SU-DHL-6 (cell line): ENCODE data around the gene ESRRA.

Source experiments
- H2AFZ ChIP-seq: fragments of 200-600 bp; sonication (generic); 2 replicates; pipeline ENCODE4 v1.6.1; 2014; ENCODE audit warnings: low read depth, mild to moderate bottlenecking, moderate library complexity, mixed read lengths, antibody characterized with exemption, low read length; ENCODE audit not compliant: severe bottlenecking
- H3F3A ChIP-seq: fragments of 200-600 bp; shearing (Covaris generic); 2 replicates; pipeline ENCODE4 v1.6.0; 2016; ENCODE audit warnings: antibody characterized with exemption, mild to moderate bottlenecking; ENCODE audit not compliant: insufficient read depth
- H3K27ac ChIP-seq: fragments of 200-600 bp; sonication (generic); 2 replicates; pipeline ENCODE4 v1.5.1; 2016; ENCODE audit warnings: low read depth, mild to moderate bottlenecking, low read length, moderate library complexity, mixed read lengths
- H3K27me3 ChIP-seq: fragments of 200-600 bp; sonication (generic), shearing (Covaris generic); 2 replicates; pipeline ENCODE4 v1.6.0; 2014; ENCODE audit warnings: mild to moderate bottlenecking, low read length
- H3K36me3 ChIP-seq: fragments of 200-600 bp; sonication (generic); 2 replicates; pipeline ENCODE4 v1.6.1; 2014; ENCODE audit warnings: mild to moderate bottlenecking, low read length, mixed read lengths
- H3K4me2 ChIP-seq: fragments of 300-600, 200-600 bp; shearing (Covaris generic), sonication (generic); 2 replicates; pipeline ENCODE4 v1.6.0; 2014; ENCODE audit warnings: low read length, low read depth, mild to moderate bottlenecking; ENCODE audit not compliant: poor library complexity, severe bottlenecking
- H3K4me3 ChIP-seq: fragments of 200-600 bp; sonication (generic); 2 replicates; pipeline ENCODE4 v1.5.1; 2014; ENCODE audit warnings: antibody characterized with exemption, low read length, mild to moderate bottlenecking, mixed read lengths; ENCODE audit not compliant: insufficient read depth, poor library complexity, severe bottlenecking
- H3K79me2 ChIP-seq: fragments of 200-600 bp; sonication (generic); 2 replicates; pipeline ENCODE4 v1.6.1; 2014; ENCODE audit warnings: mild to moderate bottlenecking, low read length, moderate library complexity; ENCODE audit not compliant: insufficient read depth
- H3K9ac ChIP-seq: fragments of 200-600 bp; sonication (generic); 2 replicates; pipeline ENCODE4 v1.7.0; 2014; ENCODE audit warnings: mild to moderate bottlenecking, low read length
- H3K9me2 ChIP-seq: fragments of 200-600 bp; sonication (generic); replicated peaks from 2 replicates; pipeline ENCODE4 v1.6.1; 2014; ENCODE audit warnings: low read length; ENCODE audit not compliant: insufficient read depth
- H3K9me3 ChIP-seq: fragments of 200-600 bp; sonication (generic); 2 replicates; pipeline ENCODE4 v1.6.1; 2014; ENCODE audit warnings: low read length, mixed read lengths; ENCODE audit not compliant: insufficient read depth
- H4K20me1 ChIP-seq: fragments of 200-600 bp; sonication (generic); 2 replicates; pipeline ENCODE4 v1.6.1; 2014; ENCODE audit warnings: low read depth, mild to moderate bottlenecking, antibody characterized with exemption, low read length, moderate library complexity, mixed read lengths
- CTCF ChIP-seq: fragments of 200-600 bp; sonication (generic); IDR thresholded peaks from one replicate; pipeline ENCODE4 v1.5.1; 2017; ENCODE audit warnings: antibody characterized with exemption, mild to moderate bottlenecking, low read length, moderate library complexity; ENCODE audit not compliant: insufficient read depth, poor library complexity, severe bottlenecking
- EZH2phosphoT487 ChIP-seq: fragments of 200-600 bp; sonication (generic), shearing (Covaris generic); conservative IDR thresholded peaks from 2 replicates; pipeline ENCODE4 v1.6.1; 2018; ENCODE audit warnings: mild to moderate bottlenecking, antibody characterized with exemption, low read length, moderate library complexity, mixed read lengths

The ESRRA gene

DNA sequence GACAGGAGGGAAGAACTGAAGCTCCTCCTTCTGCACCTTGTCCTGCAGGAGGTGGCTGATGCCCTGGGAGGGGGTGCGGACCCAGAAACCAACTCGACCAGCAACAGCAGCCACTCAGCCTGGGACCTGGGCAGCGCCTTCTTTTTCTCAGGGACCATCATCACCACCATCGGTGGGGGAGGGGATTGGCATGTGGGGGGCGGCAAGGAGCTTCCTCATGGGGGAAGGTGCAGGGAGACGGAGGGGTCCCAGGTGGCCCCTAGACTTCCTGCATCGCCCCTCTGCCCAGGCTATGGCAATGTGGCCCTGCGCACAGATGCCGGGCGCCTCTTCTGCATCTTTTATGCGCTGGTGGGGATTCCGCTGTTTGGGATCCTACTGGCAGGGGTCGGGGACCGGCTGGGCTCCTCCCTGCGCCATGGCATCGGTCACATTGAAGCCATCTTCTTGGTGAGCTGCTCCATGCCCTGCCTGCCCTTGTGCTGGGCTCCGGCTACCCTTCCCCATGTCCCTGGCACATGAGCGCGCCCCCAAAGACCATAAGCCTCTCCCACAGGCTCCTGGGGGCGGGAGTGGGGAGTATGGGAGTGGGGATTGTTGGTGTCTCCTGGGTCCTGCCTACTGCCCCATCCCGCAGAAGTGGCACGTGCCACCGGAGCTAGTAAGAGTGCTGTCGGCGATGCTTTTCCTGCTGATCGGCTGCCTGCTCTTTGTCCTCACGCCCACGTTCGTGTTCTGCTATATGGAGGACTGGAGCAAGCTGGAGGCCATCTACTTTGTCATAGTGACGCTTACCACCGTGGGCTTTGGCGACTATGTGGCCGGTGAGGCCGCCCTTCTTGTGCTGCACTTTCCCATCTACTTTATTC is 8.3 kb upstream of the ESRRA start:
- Histone ChIP-seq H3K79me2 (no peaks in the 10 kb centered on the region), H2AFZ (no peak overlapping the region), H3K9me3 (no peaks in the 10 kb centered on the region), H3K36me3 (no peaks in the 10 kb centered on the region), H3F3A (no peaks in the 10 kb centered on the region), H3K27ac (no peak overlapping the region), H3K4me3 (no peak overlapping the region), H3K9me2 (no peaks in the 10 kb centered on the region), H3K4me2 (no peak overlapping the region), H3K9ac (no peak overlapping the region), H3K27me3 (no peaks in the 10 kb centered on the region), H4K20me1 (no peaks in the 10 kb centered on the region)
- TF ChIP-seq CTCF (no peak), EZH2phosphoT487 (no peak)

GRCh38 chr11:64297699-64298358 is 7.5 kb upstream of the ESRRA start:
- Histone ChIP-seq H3K27ac (no peak overlapping the region), H3K4me2 (no peak overlapping the region), H4K20me1 (no peaks in the 10 kb centered on the region), H3K36me3 (no peaks in the 10 kb centered on the region), H3K79me2 (no peaks in the 10 kb centered on the region), H3K9me2 (no peaks in the 10 kb centered on the region), H3K27me3 (no peaks in the 10 kb centered on the region), H3F3A (no peaks in the 10 kb centered on the region), H2AFZ (no peak overlapping the region), H3K9ac (no peak overlapping the region), H3K9me3 (no peaks in the 10 kb centered on the region), H3K4me3 (no peak overlapping the region)
- TF ChIP-seq CTCF: no peak
- no peak for TF ChIP-seq EZH2phosphoT487

DNA sequence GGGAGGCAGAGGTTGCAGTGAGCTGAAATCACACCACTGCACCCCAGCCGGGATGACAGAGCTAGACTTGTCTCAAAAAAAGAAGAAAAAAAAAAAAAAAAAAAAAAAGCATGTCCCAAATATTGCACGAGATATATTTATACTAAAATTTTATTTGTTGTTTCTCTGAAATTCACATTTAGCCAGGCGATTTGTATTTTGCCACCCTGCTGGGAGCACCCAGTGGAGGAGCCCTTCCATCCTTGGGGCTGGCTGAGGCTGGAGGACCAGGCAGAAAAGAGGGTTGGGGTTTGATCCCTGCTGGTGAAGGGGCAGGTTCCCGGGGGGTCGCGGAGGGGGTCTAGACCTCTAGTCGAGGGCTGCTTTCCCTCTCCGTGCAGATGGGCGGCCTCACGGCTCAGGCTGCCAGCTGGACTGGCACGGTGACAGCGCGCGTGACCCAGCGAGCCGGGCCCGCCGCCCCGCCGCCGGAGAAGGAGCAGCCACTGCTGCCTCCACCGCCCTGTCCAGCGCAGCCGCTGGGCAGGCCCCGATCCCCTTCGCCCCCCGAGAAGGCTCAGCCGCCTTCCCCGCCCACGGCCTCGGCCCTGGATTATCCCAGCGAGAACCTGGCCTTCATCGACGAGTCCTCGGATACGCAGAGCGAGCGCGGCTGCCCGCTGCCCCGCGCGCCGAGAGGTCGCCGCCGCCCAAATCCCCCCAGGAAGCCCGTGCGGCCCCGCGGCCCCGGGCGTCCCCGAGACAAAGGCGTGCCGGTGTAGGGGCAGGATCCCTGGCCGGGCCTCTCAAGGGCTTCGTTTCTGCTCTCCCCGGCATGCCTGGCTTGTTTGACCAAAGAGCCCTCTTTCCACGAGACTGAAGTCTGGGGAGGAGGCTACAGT is 6.1 kb upstream of the ESRRA start:
- Histone ChIP-seq H2AFZ (no peak overlapping the region), H3K27me3 (no peaks in the 10 kb centered on the region), H3F3A (no peaks in the 10 kb centered on the region), H3K36me3 (no peaks in the 10 kb centered on the region), H3K9me3 (no peaks in the 10 kb centered on the region), H3K4me3 (no peak overlapping the region), H3K79me2 (no peaks in the 10 kb centered on the region), H3K9me2 (no peaks in the 10 kb centered on the region), H3K27ac (no peak overlapping the region), H4K20me1 (no peaks in the 10 kb centered on the region), H3K9ac (no peak overlapping the region), H3K4me2 (no peak overlapping the region)
- no peak for TF ChIP-seq CTCF
- no peak for TF ChIP-seq EZH2phosphoT487
